ENCODE data around the gene COL23A1.
"Not testable (repeated sequence)": the region's sequence is repeated elsewhere in the genome, so short reads cannot be mapped to it uniquely, and the experiment has no call there.

Gene COL23A1

DNA sequence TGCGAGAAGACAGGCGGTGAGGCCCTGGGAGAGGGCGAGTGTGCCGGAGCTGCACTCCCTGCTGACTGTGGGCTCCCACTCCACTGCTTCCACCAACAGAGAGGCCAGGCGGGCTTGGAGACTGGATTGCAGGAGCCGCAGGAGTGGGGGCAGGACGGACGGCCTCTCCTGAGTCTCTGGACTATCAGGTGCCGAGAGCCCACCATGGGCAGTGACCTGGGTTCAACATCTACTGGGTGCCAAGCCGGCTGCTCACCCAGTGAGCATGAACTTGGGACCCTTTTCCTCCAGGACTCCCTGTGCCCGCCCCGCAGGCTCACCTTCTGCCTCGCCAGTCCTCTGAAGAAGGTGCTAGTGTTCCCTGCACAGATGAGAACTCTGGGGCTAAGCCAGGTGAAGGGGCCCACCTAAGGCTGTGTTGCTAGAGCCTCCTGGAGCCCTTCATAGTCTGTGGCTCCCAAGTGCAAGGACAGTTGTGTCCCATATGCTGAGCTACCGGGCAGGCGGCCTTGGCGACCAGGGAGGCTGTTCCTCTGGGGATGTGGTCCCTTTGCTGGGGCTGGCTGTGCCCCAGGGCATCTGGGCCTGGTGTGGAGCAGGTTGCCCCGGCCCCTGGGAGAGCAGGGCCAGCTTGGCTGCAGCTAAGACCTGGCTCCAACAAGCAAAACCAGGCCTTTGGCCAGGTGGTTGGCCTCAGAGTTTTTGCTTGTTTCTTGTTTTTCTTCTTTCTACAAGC, 279.9 kb downstream of the COL23A1 start:
- Mint-ChIP-seq H3K36me3 (ENCODE audit: low read depth) (no peaks in the 10 kb centered on the region), H3K27me3 (no peaks in the 10 kb centered on the region), H3K9me3 (no peaks in the 10 kb centered on the region), H3K4me3 (no peak overlapping the region), H3K4me1 (ENCODE audit: low read depth) (no peaks in the 10 kb centered on the region), H3K27ac (no peak overlapping the region)

DNA sequence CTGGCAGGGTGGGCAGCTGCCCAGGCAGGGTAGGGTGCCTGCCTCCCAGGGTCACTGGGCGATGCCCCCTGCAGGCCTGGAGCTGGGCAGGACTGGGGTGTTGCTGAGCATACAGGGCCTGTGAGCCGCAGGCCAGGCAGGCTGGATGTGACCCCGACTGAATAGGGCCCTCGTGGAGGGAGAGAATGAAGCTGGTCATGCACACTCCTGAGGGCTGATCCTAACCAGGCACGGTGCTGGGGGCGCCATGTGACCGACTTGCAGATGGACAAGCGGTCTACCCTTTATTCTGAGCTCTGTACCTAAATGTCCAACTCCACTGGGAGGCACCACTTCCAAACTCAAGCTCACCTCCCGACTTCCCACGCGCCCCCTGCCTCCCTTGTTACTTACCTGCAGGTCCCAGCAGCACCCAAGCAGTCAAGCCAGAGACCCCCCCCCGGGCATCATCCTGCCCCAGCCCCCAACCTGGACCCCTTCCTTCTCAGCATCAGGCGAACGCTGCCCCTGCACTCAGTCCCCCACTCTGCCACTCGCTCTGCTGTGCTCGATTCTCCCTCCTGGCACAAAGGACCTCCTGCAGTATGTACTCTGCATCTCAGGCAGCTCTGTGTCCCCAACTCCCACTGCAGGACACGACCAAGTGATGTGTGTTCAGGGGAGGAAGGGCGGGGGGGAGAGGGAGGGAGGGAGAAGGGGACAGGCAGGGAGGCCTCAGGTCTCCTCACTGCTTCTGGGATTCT, 280.8 kb downstream of the COL23A1 start:
- no peaks in the 10 kb centered on the region for H3K27me3 Mint-ChIP-seq
- no peaks in the 10 kb centered on the region for H3K9me3 Mint-ChIP-seq
- H3K4me1 Mint-ChIP-seq (ENCODE audit: low read depth) = no peaks in the 10 kb centered on the region
- no peak overlapping the region for H3K27ac Mint-ChIP-seq
- no peaks in the 10 kb centered on the region for H3K36me3 Mint-ChIP-seq (ENCODE audit: low read depth)
- H3K4me3 Mint-ChIP-seq = no peak overlapping the region

DNA sequence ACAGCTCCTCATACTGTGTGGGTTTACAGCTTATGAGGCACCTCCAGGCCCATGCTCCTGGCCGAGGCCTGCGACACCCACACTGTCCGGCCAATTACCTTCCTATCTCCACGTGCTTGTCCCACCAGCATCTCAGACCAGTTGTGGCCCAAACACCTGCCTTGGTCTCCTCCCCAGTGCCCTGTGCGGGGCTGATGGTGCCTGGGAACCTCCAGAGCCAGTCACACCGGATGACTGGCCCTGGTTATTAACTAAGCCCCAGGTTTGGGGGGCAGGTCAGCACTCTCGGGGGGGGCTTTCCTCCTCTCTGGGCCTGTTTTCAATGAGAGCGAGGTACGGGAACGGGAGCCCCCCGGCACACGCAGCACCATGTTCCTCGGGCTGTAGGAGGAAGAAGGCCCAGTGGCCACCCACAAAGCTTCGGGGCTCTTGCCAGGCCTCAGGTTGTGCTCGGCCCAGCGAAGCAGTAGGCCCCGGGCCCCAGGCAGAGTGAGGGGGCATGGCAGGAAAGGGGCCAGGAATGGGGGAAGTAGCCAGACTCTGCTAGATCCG, 281.6 kb downstream of the COL23A1 start:
- Mint-ChIP-seq H3K27ac (no peak overlapping the region), H3K4me1 (ENCODE audit: low read depth) (no peaks in the 10 kb centered on the region), H3K27me3 (no peaks in the 10 kb centered on the region), H3K36me3 (ENCODE audit: low read depth) (no peaks in the 10 kb centered on the region), H3K4me3 (no peak overlapping the region), H3K9me3 (no peaks in the 10 kb centered on the region)

DNA sequence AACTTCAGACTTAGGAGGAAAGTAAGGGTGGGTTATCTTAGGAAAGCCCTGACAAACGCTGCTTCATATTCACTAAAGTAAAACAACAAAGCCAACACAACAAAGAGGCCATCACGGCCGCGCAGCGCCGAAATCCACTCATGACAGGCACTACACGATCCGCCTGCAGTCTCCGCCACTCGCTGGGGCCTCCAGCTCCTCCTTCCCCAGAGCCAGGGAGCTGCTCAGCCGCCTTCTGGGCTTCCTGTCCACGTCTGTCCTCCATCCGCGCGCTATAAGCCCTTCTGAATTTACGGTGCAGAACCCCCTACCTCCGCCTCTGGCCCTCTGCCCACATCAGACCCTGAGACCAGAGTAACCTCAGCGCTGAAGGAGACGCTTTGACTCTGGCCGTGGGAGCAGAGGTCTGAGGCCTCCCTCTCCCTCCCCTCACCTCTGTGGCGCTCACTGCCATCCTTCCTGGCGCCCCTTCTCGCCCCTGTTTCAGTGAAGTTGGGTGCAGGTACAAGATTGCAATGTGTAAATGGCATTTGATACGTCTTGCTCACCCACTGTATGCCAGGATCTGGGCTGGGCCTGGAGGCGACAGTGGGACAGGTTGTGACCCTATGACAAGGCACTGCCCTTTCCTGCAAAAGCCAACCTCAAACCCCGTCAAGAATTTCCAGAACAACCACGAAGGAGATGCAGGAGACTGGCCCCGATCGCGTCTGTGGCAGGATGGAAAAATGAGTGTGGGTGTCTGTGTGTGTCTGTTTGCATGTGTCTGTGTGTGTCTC, 282.7 kb downstream of the COL23A1 start:
- H3K9me3 Mint-ChIP-seq = no peaks in the 10 kb centered on the region
- no peaks in the 10 kb centered on the region for H3K27me3 Mint-ChIP-seq
- no peak overlapping the region for H3K27ac Mint-ChIP-seq
- H3K4me1 Mint-ChIP-seq (ENCODE audit: low read depth) = no peaks in the 10 kb centered on the region
- no peaks in the 10 kb centered on the region for H3K36me3 Mint-ChIP-seq (ENCODE audit: low read depth)
- H3K4me3 Mint-ChIP-seq = no peak overlapping the region

DNA sequence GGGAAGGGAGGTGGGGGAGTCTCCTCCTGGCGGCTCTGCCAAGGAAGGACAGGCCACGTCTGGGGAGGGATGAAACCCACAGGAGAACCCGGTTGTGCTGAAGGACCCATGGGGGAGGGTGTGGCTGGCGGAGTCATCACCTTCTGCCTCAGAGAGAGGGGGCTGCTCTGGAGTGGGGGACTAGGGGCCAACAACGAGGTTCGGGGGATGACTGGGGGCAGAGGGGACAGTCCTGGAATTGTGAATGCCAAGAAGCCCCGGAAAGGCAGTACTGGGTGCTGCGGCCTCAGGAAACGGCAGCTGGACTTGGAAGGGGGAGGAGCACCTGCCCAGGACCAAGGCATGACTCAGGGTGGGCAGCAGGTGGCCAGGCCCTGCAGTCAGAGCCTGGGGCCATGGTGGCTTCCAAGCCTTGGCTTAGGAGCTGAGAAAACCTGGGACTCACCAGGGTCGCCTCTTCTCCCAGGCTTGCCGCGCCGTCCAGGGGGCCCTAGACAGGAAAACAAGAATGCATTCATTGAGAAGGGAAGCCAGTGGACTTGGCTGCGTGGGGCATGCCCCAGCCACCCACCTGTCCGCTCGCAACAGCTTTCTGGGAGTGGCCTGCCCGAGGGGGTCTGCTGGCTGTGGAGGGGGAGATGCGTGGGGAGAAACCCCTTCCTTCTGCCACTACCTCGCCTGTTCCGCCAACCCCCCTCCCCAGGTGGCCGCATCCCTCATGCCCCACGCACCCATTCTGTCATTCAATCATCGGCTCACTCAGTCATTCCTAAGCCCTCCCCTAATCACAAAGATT, 283.6 kb downstream of the COL23A1 start:
- H3K27ac Mint-ChIP-seq = no peak overlapping the region
- H3K27me3 Mint-ChIP-seq = no peaks in the 10 kb centered on the region
- no peaks in the 10 kb centered on the region for H3K9me3 Mint-ChIP-seq
- no peaks in the 10 kb centered on the region for H3K36me3 Mint-ChIP-seq (ENCODE audit: low read depth)
- H3K4me1 Mint-ChIP-seq (ENCODE audit: low read depth) = no peaks in the 10 kb centered on the region
- no peak overlapping the region for H3K4me3 Mint-ChIP-seq

DNA sequence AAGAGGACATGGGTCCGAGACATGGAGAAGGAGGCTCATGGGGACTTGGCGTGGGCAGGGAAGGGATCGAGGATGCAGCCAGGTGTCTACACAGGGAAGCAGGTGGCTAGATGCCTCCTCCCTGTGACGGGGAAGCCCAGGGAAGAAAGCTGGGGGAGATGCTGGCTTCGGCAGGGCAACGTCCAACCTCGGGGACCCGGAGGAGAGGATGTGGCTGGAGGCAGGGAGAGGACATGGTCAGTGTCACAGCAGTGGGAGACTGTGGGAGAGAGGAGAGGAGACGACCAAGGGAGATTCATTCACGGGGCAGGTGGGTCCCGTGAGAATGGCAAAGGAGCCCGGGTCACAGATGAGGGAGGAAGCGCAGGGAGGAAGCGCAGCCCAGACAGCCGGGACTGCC, 284.4 kb downstream of the COL23A1 start:
- H3K27ac Mint-ChIP-seq = no peak overlapping the region
- H3K4me3 Mint-ChIP-seq = no peak overlapping the region
- H3K27me3 Mint-ChIP-seq = no peaks in the 10 kb centered on the region
- H3K9me3 Mint-ChIP-seq = no peaks in the 10 kb centered on the region
- H3K4me1 Mint-ChIP-seq (ENCODE audit: low read depth) = no peaks in the 10 kb centered on the region
- no peaks in the 10 kb centered on the region for H3K36me3 Mint-ChIP-seq (ENCODE audit: low read depth)

DNA sequence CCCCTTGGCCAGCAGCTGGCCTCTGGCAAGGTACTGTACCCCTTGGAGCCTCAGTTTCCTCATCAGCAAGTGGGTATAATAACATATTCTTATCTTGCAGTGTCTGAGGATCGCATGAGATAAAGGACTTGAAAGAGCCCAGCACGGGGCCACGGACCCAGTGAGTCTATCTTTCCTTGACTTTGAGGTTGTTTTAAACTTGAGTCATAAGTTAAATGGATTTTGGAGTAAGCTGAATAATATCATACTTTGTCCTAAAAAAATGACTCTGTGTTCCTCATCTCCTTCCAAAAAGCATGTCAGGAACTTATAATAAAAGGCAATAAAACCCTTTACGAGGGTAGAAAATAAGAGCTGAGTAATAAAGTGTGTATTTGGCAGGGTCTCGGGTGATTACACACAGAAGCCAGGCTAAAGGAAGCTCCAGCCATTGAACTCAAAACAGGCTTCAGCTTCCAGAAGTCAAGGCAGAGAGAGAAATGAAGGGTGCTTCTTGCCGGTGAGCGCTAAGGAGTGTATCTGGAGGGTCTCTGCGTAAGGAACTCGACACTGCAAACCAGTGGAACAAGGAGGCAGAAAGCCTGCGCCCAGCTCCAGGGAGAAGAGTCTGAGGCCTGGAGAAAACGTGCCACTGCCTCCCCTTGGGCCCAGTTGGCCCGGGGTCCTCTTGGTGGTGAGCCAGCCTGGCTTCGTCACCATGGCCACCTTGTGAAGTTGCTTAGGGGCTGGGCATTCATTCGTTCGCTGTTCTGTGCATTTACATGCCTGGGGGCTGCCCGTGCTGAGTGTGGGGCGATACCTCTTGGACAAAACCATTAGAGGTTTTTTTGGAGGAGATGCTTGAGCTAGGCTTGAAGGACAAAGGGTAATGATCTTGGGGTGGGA, 285.2 kb downstream of the COL23A1 start:
- no peaks in the 10 kb centered on the region for H3K9me3 Mint-ChIP-seq
- no peaks in the 10 kb centered on the region for H3K4me1 Mint-ChIP-seq (ENCODE audit: low read depth)
- H3K36me3 Mint-ChIP-seq (ENCODE audit: low read depth) = no peaks in the 10 kb centered on the region
- no peak overlapping the region for H3K4me3 Mint-ChIP-seq
- no peaks in the 10 kb centered on the region for H3K27me3 Mint-ChIP-seq
- no peak overlapping the region for H3K27ac Mint-ChIP-seq

DNA sequence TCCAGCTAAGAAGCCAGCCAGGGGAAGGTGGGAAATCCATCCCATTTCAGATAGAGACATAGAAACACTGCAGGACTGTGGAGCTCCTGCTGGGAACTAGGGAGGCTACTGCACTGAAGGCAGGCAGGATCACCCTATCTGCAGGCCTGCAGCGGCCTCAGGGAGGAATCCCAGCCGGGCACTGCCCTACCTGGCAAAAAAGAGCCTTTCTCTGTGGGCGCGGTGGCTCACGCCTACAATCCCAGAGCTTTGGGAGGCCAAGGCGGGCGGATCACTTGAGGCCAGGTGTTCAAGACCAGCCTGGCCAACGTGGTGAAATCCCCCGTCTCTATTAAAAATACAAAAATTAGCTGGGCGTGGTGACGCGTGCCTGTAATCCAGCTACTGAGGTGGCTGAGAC, 286.2 kb downstream of the COL23A1 start:
- Mint-ChIP-seq H3K9me3 (no peaks in the 10 kb centered on the region), H3K27me3 (no peaks in the 10 kb centered on the region), H3K4me1 (ENCODE audit: low read depth) (no peaks in the 10 kb centered on the region), H3K27ac (no peak overlapping the region), H3K36me3 (ENCODE audit: low read depth) (no peaks in the 10 kb centered on the region), H3K4me3 (no peak overlapping the region)

DNA sequence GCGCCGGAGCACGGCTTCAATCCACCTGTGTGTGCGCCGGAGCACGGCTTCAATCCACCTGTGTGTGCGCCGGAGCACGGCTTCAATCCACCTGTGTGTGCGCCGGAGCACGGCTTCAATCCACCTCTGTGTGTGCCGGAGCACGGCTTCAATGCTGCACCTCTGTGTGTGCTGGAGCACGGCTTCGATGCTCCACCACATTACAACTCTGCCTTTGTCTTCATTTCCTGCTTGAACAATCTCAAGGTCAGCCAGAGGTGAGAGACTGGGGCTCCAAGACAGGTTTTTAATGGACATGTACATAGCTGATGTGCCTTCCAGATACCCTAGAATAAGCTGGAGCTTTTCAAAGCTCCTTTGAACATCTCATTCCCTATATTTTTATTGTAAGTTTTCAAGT, 287.9 kb downstream of the COL23A1 start:
- not testable (repeated sequence) for H3K36me3 Mint-ChIP-seq (ENCODE audit: low read depth); H3K4me1 Mint-ChIP-seq (ENCODE audit: low read depth); H3K27me3 Mint-ChIP-seq; H3K9me3 Mint-ChIP-seq; H3K4me3 Mint-ChIP-seq; H3K27ac Mint-ChIP-seq

DNA sequence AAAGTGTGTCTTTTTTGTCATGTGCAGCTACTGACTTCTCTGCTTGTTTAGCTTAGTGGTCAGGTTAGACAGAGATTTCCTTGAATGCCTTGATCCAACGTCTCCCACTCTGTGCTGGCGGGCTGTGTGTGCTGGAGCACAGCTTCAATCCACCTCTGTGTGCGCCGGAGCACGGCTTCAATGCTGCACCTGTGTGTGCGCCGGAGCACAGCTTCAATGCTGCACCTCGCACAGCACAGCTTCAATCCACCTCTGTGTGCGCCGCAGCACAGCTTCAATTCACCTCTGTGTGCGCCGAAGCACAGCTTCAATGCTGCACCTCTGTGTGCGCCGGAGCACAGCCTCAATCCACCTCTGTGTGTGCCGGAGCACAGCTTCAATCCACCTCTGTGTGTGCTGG, 288.6 kb downstream of the COL23A1 start:
- Mint-ChIP-seq H3K9me3 (no peaks in the 10 kb centered on the region), H3K27me3 (no peaks in the 10 kb centered on the region), H3K27ac (no peak overlapping the region), H3K36me3 (ENCODE audit: low read depth) (no peaks in the 10 kb centered on the region), H3K4me1 (ENCODE audit: low read depth) (no peaks in the 10 kb centered on the region), H3K4me3 (no peak overlapping the region)

DNA sequence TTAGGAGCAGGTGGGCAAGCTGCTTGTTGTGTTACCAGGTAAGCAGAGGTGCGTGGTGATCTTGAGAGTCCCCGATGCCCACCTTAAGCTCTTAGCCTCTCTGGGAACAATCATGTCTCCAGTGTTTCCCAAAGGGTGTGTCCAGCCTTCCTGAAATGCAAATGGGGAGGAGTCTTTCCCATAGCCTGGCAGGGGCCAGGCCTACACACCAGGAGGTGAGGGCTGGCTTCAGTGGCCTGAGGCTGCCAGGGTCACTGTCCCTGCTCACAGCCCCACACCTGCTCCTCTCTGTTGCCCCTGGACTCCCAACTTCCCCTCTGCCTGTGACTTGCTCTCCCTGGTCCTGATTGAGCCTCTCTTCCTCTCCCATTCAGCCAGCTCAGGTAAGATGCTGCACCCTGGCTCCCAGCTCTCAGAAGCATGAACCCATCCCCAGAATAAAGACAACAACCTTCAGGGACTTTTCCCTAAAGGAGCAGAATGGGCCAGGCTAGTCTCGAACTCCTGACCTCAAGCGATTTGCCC, 291.8 kb downstream of the COL23A1 start:
- no peaks in the 10 kb centered on the region for H3K9me3 Mint-ChIP-seq
- no peaks in the 10 kb centered on the region for H3K27me3 Mint-ChIP-seq
- no peaks in the 10 kb centered on the region for H3K36me3 Mint-ChIP-seq (ENCODE audit: low read depth)
- H3K27ac Mint-ChIP-seq = no peak overlapping the region
- H3K4me3 Mint-ChIP-seq = no peak overlapping the region
- no peaks in the 10 kb centered on the region for H3K4me1 Mint-ChIP-seq (ENCODE audit: low read depth)

DNA sequence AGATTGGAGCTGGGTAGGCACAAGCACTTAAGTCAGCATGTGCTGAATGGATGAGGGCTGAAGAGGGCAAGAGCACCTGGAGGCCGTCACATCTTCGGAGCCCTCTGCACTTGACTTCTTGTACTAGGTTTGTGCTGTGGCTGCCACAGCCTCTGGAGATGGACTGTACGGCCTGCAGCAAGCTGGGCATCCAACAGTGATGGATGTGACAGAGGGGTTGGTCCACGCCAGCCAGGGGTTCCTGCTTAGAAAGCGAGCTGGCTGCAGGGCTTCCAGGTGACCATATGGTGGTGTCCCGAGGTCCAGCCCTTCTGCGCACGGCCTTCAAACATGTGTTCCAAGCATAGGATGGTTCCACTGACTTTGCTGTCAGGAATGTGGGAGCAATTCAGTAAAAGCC, 292.4 kb downstream of the COL23A1 start:
- H3K27me3 Mint-ChIP-seq = no peaks in the 10 kb centered on the region
- no peak overlapping the region for H3K4me3 Mint-ChIP-seq
- no peaks in the 10 kb centered on the region for H3K36me3 Mint-ChIP-seq (ENCODE audit: low read depth)
- no peaks in the 10 kb centered on the region for H3K4me1 Mint-ChIP-seq (ENCODE audit: low read depth)
- H3K27ac Mint-ChIP-seq = no peak overlapping the region
- H3K9me3 Mint-ChIP-seq = no peaks in the 10 kb centered on the region

DNA sequence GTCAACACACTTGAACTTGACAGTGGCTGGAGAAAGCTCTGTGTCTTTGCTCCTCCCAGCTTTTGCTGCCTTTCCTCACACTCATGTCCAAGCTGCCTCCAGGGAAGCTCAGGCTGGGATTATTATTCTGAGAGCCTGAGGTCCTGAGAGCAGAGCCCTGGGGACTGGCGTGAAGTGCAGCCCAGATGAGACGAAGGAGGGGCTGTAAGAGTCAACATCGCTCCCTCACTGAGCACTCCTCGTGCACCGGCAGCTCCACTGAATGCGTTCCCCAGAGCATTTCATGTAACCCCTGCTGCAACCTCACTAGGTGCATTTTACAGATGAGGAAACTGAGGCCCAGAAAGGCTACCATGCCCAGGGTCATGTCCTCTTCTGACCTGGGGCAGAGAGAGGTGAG, 294.1 kb downstream of the COL23A1 start:
- Mint-ChIP-seq H3K36me3 (ENCODE audit: low read depth) (no peaks in the 10 kb centered on the region), H3K27ac (no peak overlapping the region), H3K9me3 (no peaks in the 10 kb centered on the region), H3K4me1 (ENCODE audit: low read depth) (no peaks in the 10 kb centered on the region), H3K27me3 (no peaks in the 10 kb centered on the region), H3K4me3 (no peak overlapping the region)
